ENCODE measurements around the gene TTC32. TPM values are rescaled to one million over a fixed set of nuclear protein-coding genes. Genes with fewer than 3 reads are reported as not detected.

The TTC32 gene
- total and polyA plus RNA-seq, 2 experiments from 2014 or later, result 4.6 to 17.0 TPM

- Histone ChIP-seq H3K79me2 (replicated peaks; ENCODE audit: insufficient read depth) (no peaks in the 10 kb centered on the region), H4K20me1 (replicated peaks; ENCODE audit: insufficient read depth) (no peaks in the 10 kb centered on the region), H3K27me3 (ENCODE audit: insufficient read depth) (no peaks in the 10 kb centered on the region), H3K27ac (ENCODE audit: low read depth) (no peak overlapping the region), H3K36me3 (ENCODE audit: insufficient read depth) (no peaks in the 10 kb centered on the region), H3K4me3 (no peak overlapping the region), H3F3A (replicated peaks; ENCODE audit: low read depth) (0 out of 2 replicates have a peak, but pooled peaks cover 3% of the 10 kb centered on the region), H3K9me2 (ENCODE audit: insufficient read depth) (no peaks in the 10 kb centered on the region), H3K4me1 (ENCODE audit: insufficient read depth) (no peaks in the 10 kb centered on the region; the same call in 1 of the 2 replicates), H2AFZ (no peak overlapping the region), H3K4me2 (no peak overlapping the region)
- ATAC-seq (no peak), DNase-seq (ENCODE audit: low spot score) (no peak)
- no peaks in the 10 kb centered on the region for H3K36me3 Mint-ChIP-seq (ENCODE audit: low read depth)
- no peak overlapping the region for H3K27ac Mint-ChIP-seq
- H3K27me3 Mint-ChIP-seq (ENCODE audit: insufficient read depth, low read depth, poor library complexity), result peaks cover 21% of the 10 kb centered on the region
- TF ChIP-seq JUNB (IDR thresholded peaks at IDR 0.05; ENCODE audit: unreplicated experiment), result no peak
- TF ChIP-seq ZNF462 (CRISPR knock-in tag; IDR thresholded peaks at IDR 0.05), result no peak
- H3K4me1 Mint-ChIP-seq, result no peaks in the 10 kb centered on the region; the same call in 1 of the 3 replicates
- no peak overlapping the region for H3K4me3 Mint-ChIP-seq
- H3K9me3 Mint-ChIP-seq, result no peaks in the 10 kb centered on the region
These were observed 41.8 kb downstream of the TTC32 start for GRCh38 chr2:19860022-19860421.

- H3K79me2 ChIP-seq (replicated peaks; ENCODE audit: insufficient read depth), result no peaks in the 10 kb centered on the region
- H3K9me2 ChIP-seq (ENCODE audit: insufficient read depth), result no peaks in the 10 kb centered on the region
- no peak overlapping the region for H2AFZ ChIP-seq
- no peaks in the 10 kb centered on the region for H3K9me3 Mint-ChIP-seq
- DNase-seq (ENCODE audit: low spot score) (no peak), ATAC-seq (no peak)
- no peak overlapping the region for H3K4me2 ChIP-seq
- no peaks in the 10 kb centered on the region; the same call in 1 of the 3 replicates for H3K4me1 Mint-ChIP-seq
- no peak overlapping the region for H3K4me3 ChIP-seq
- H3F3A ChIP-seq (replicated peaks; ENCODE audit: low read depth), result 0 out of 2 replicates have a peak, but pooled peaks cover 3% of the 10 kb centered on the region
- no peaks in the 10 kb centered on the region for H3K27me3 ChIP-seq (ENCODE audit: insufficient read depth)
- H3K4me3 Mint-ChIP-seq, result no peak overlapping the region
- peaks cover 18% of the 10 kb centered on the region for H3K27me3 Mint-ChIP-seq (ENCODE audit: insufficient read depth, low read depth, poor library complexity)
- H3K36me3 Mint-ChIP-seq (ENCODE audit: low read depth), result no peaks in the 10 kb centered on the region
- H3K36me3 ChIP-seq (ENCODE audit: insufficient read depth), result no peaks in the 10 kb centered on the region
- no peaks in the 10 kb centered on the region; the same call in 1 of the 2 replicates for H3K4me1 ChIP-seq (ENCODE audit: insufficient read depth)
- H4K20me1 ChIP-seq (replicated peaks; ENCODE audit: insufficient read depth), result no peaks in the 10 kb centered on the region
- no peak overlapping the region for H3K27ac Mint-ChIP-seq
- no peak for TF ChIP-seq ETS1 (IDR thresholded peaks at IDR 0.05)
- no peak for TF ChIP-seq ZNF114 (CRISPR knock-in tag; IDR thresholded peaks at IDR 0.05)
- TF ChIP-seq EZH2 (IDR thresholded peaks at IDR 0.05; ENCODE audit: low read depth, unreplicated experiment), result no peak
- no peak overlapping the region for H3K27ac ChIP-seq (ENCODE audit: low read depth)
These were observed 42.2 kb downstream of the TTC32 start for GRCh38 chr2:19859565-19859964.
